Measurements from ENCODE around the gene FBXL16.

- TF ChIP-seq EZH2 (IDR thresholded peaks at IDR 0.05; ENCODE audit: borderline replicate concordance, low read depth, low read length, poor library complexity, severe bottlenecking) (no peak), CTCF (conservative IDR thresholded peaks at IDR 0.05; ENCODE audit: low read depth, low read length) (no peak)
Measured at GRCh38 chr16:647173-647902, 58.3 kb downstream of the FBXL16 start.

Data from A673 (cell line).